B cell (primary cell): ENCODE measurements around the gene POLD4. TPM values are rescaled to one million over a fixed set of nuclear protein-coding genes. Genes with fewer than 3 reads are reported as not detected.

Source experiments
- ATAC-seq: fragments of 200-7000 bp; cut with Tn5 transposase; one replicate; pipeline ENCODE4 v1.10.0; 2021; ENCODE audit warnings: low read depth, mild to moderate bottlenecking, moderate number of reproducible peaks, moderate library complexity
- CTCF ChIA-PET: fragments of 350-600 bp; sonication (Branson Sonifier 250); formaldehyde crosslinking; loops from one replicate; lab custom pipeline; 2021; ENCODE audit warnings: antibody characterized with exemption, inconsistent platforms; lab: Charles Lee
- POLR2A ChIA-PET: fragments of 350-600 bp; sonication (Branson Sonifier 250); formaldehyde crosslinking; loops from one replicate; lab custom pipeline; 2021; ENCODE audit warnings: antibody characterized with exemption; lab: Charles Lee
- DNase-seq: peaks from one replicate; pipeline ENCODE4 v3.0.0; 2013
- H2AFZ ChIP-seq: 2 replicates; pipeline ENCODE4 v1.6.1; 2012; ENCODE audit warnings: mild to moderate bottlenecking, low read depth, low read length; ENCODE audit not compliant: insufficient read depth, poor library complexity, severe bottlenecking
- H3K27ac ChIP-seq, 2 donors: 1 replicate in 1 of 2; 2 replicates in 1 of 2; pipeline ENCODE4 v1.5.1; 2012 to 2013; ENCODE audit warnings: low read length in 2 of 2, mild to moderate bottlenecking in 2 of 2, moderate library complexity in 1 of 2
- H3K27me3 ChIP-seq, 4 experiments: fragments of 200-600 bp in 1 of 4; sonication (generic) in 1 of 4; replicated peaks in 1 of 4; 1 replicate in 2 of 4; 2 replicates in 2 of 4; pipeline versions ENCODE4 v1.6.1 to v1.7.0; 2013 to 2016; ENCODE audit warnings: low read length in 3 of 4, mild to moderate bottlenecking in 2 of 4, mixed read lengths in 1 of 4, moderate library complexity in 1 of 4; ENCODE audit not compliant: insufficient read depth in 4 of 4, control insufficient read depth in 3 of 4; ENCODE audit errors: control extremely low read depth in 1 of 4
- H3K36me3 ChIP-seq, 2 experiments: replicated peaks in 1 of 2; 1 replicate in 1 of 2; 2 replicates in 1 of 2; pipeline versions ENCODE4 v1.6.1 to v1.7.1; 2013; ENCODE audit warnings: low read length in 1 of 2; ENCODE audit not compliant: insufficient read depth in 2 of 2, control insufficient read depth in 1 of 2; ENCODE audit errors: control extremely low read depth in 1 of 2, extremely low read depth in 1 of 2
- H3K4me1 ChIP-seq, 2 donors: fragments of 200-600 bp in 1 of 2; sonication (generic) in 1 of 2; 1 replicate in 1 of 2; 2 replicates in 1 of 2; pipeline versions ENCODE4 v1.5.1 to v1.6.1; 2013 to 2017; ENCODE audit warnings: low read length in 2 of 2; ENCODE audit not compliant: control insufficient read depth in 2 of 2, insufficient read depth in 2 of 2
- H3K4me2 ChIP-seq: replicated peaks from 2 replicates; pipeline ENCODE3; 2012; ENCODE audit warnings: mild to moderate bottlenecking, low read depth, low read length; ENCODE audit not compliant: poor library complexity, severe bottlenecking
- H3K4me3 ChIP-seq, 5 experiments: fragments of 200-600 bp in 1 of 5; sonication (generic) in 1 of 5; 1 replicate in 3 of 5; 2 replicates in 2 of 5; pipeline versions ENCODE4 v1.5.1 to v1.7.0; 2011 to 2016; ENCODE audit warnings: low read length in 4 of 5, mild to moderate bottlenecking in 4 of 5, low read depth in 2 of 5, control low read depth in 1 of 5, moderate library complexity in 1 of 5; ENCODE audit not compliant: insufficient read depth in 1 of 5; ENCODE audit errors: control extremely low read depth in 1 of 5, extremely low read depth in 1 of 5
- H3K79me2 ChIP-seq: fragments of 200-600 bp; sonication (generic); one replicate; pipeline ENCODE4 v1.6.0; 2016; ENCODE audit warnings: low read length; ENCODE audit not compliant: control insufficient read depth, insufficient read depth
- H3K9ac ChIP-seq: fragments of 200-600 bp; sonication (generic); 2 replicates; pipeline ENCODE4 v1.6.1; 2017; ENCODE audit warnings: mild to moderate bottlenecking, low read length, moderate library complexity
- H3K9me3 ChIP-seq, 3 donors: one replicate each; pipeline versions ENCODE4 v1.6.1 to v1.7.1; 2013; ENCODE audit warnings: low read length in 2 of 3; ENCODE audit not compliant: control insufficient read depth in 2 of 3, insufficient read depth in 1 of 3; ENCODE audit errors: control extremely low read depth in 1 of 3
- H4K20me1 ChIP-seq: 2 replicates; pipeline ENCODE4 v1.6.0; 2012; ENCODE audit warnings: mild to moderate bottlenecking, low read length; ENCODE audit not compliant: insufficient read depth, control insufficient read depth, poor library complexity, severe bottlenecking
- H3K27ac Mint-ChIP-seq: one replicate; pipeline ENCODE4 v1.8.0; 2021; ENCODE audit warnings: mixed read lengths
- H3K27me3 Mint-ChIP-seq: one replicate; pipeline ENCODE4 v1.8.0; 2021; ENCODE audit warnings: mixed read lengths
- H3K4me1 Mint-ChIP-seq: one replicate; pipeline ENCODE4 v1.8.0; 2021; ENCODE audit warnings: mixed read lengths
- H3K4me3 Mint-ChIP-seq: one replicate; pipeline ENCODE4 v1.8.0; 2021; ENCODE audit warnings: mixed read lengths
- H3K9me3 Mint-ChIP-seq: one replicate; pipeline ENCODE4 v1.8.0; 2022; ENCODE audit warnings: mixed read lengths; ENCODE audit not compliant: insufficient read depth
- CTCF ChIP-seq: fragments of 200-600 bp; IDR thresholded peaks from one replicate; pipeline ENCODE4 v1.8.0; 2022; ENCODE audit warnings: antibody characterized with exemption, mild to moderate bottlenecking
- EZH2 ChIP-seq: IDR thresholded peaks from 2 replicates; pipeline ENCODE4 v1.6.1; 2012; ENCODE audit warnings: borderline replicate concordance, low read depth, mild to moderate bottlenecking, moderate library complexity, low read length; ENCODE audit not compliant: insufficient read depth, poor library complexity, severe bottlenecking
- WGBS: methylation state at CpG from one replicate; pipeline ENCODE4 v1.1.5; 2013; ENCODE audit warnings: missing lambda C conversion rate; ENCODE audit not compliant: insufficient coverage; 5-methylcytosine and 5-hydroxymethylcytosine counted together
- intact Hi-C: fragments of 100-400 bp; cut with micrococcal nuclease; formaldehyde crosslinking; loops from one replicate; pipeline ENCODE4 v1.10.0; 2022
- polyA plus RNA-seq: library from polyadenylated mRNA; depleted of rRNA; stranded (reverse); fragments of >200 nt; gene quantifications from 2 replicates; pipeline ENCODE4 v1.2.3, GENCODE V29; 2012
- total RNA-seq, 2 donors: library from RNA; stranded (reverse); fragments of 120-200 nt in 1 of 2; gene quantifications; 1 replicate in 1 of 2; 2 replicates in 1 of 2; pipeline versions ENCODE4 v1.2.3 to v1.2.4, GENCODE V29; 2013 to 2022

POLD4 gene
- total and polyA plus RNA-seq, 2 donors (not counting 1 experiment from before 2014, with no cell fraction given), result 210 to 559 TPM

GRCh38 chr11:67312187-67313021, 40.9 kb downstream of the POLD4 start:
- H3K27ac Mint-ChIP-seq, result peak overlapping the region; percentile 62
- H3K27ac ChIP-seq, result peak overlapping the region in 1 of 2 donors; percentile 55
- ATAC-seq (no peak), DNase-seq (no peak)
- 99% methylated on average over 9 of the region's 22 CpGs for WGBS
- peaks cover 14% of the 10 kb centered on the region for H3K4me1 Mint-ChIP-seq
- intact Hi-C loops, result no loop called here
- H3K27me3 ChIP-seq, result no peaks in the 10 kb centered on the region
- no peak overlapping the region for H3K4me3 ChIP-seq
- no peaks in the 10 kb centered on the region for H3K9me3 ChIP-seq
- CTCF ChIA-PET, result interaction anchor here (0.7 to 10.5 kb wide), 4 partner anchors 9 to 47 kb away, joined by 3 to 229 read pairs (median 3); partner anchors contain the start of gene GRK2
- H4K20me1 ChIP-seq, result no peaks in the 10 kb centered on the region
- peaks cover 12 to 23% of the 10 kb centered on the region in 2 donors for H3K4me1 ChIP-seq
- peak overlapping the region; percentile 44 for H2AFZ ChIP-seq
- H3K27me3 Mint-ChIP-seq, result no peaks in the 10 kb centered on the region
- H3K9me3 Mint-ChIP-seq, result no peaks in the 10 kb centered on the region
- no peaks in the 10 kb centered on the region for H3K36me3 ChIP-seq
- H3K9ac ChIP-seq, result no peak overlapping the region
- TF ChIP-seq EZH2 (no peak), CTCF (no peak)
- peak overlapping the region; percentile 14 for H3K4me2 ChIP-seq
- no peaks in the 10 kb centered on the region for H3K79me2 ChIP-seq
- POLR2A ChIA-PET, result interaction anchor here (0.6 to 1.0 kb wide), 3 partner anchors 24 to 82 kb away, joined by 3 to 4 read pairs (median 3); partner anchors contain the start of gene CLCF1
- no peak overlapping the region for H3K4me3 Mint-ChIP-seq

GRCh38 chr11:67311556-67312082, 41.7 kb downstream of the POLD4 start:
- no peaks in the 10 kb centered on the region for H3K27me3 ChIP-seq

More at GRCh38 chr11:67311556-67312082, 41.7 kb downstream of the POLD4 start:
- H4K20me1 ChIP-seq, result no peaks in the 10 kb centered on the region
- TF ChIP-seq CTCF (no peak), EZH2 (no peak)
- Mint-ChIP-seq H3K27ac (no peak overlapping the region), H3K4me3 (no peak overlapping the region), H3K27me3 (no peaks in the 10 kb centered on the region), H3K9me3 (no peaks in the 10 kb centered on the region), H3K4me1 (peaks cover 14% of the 10 kb centered on the region)
- H3K9me3 ChIP-seq, result no peaks in the 10 kb centered on the region
- peaks cover 12 to 18% of the 10 kb centered on the region in 2 donors for H3K4me1 ChIP-seq
- intact Hi-C loops, result no loop called here
- no peak overlapping the region for H2AFZ ChIP-seq
- no peak overlapping the region for H3K4me3 ChIP-seq
- 97% methylated on average over 13 of the region's 15 CpGs for WGBS
- ATAC-seq, result no peak
- no peak for DNase-seq
- POLR2A ChIA-PET, result interaction anchor here (1.0 kb wide), 1 partner anchor 23 kb away, joined by 3 read pairs; no protein-coding TSS in a partner anchor
- no peak overlapping the region for H3K9ac ChIP-seq
- H3K4me2 ChIP-seq, result no peak overlapping the region
- no peaks in the 10 kb centered on the region for H3K79me2 ChIP-seq
- no peak overlapping the region for H3K27ac ChIP-seq
- no peaks in the 10 kb centered on the region for H3K36me3 ChIP-seq
- CTCF ChIA-PET, result no interaction called here
